Stimulated activated CD4-positive, alpha-beta T cell treated with anti-CD3 and anti-CD28 coated beads, Interleukin-12 subunit alpha, Interleukin-12 subunit beta, amount 100 ng/mL, for 4 hours (primary cell): ENCODE measurements around the gene IMPA2.
"Not testable (repeated sequence)": the region's sequence is repeated elsewhere in the genome, so short reads cannot be mapped to it uniquely, and the experiment has no call there.

Source experiments
- DNase-seq: peaks from one replicate; pipeline ENCODE4 v3.0.0-alpha.2; 2020

The IMPA2 gene

GRCh38 chr18:11981192-11981542 is at the start of gene IMPA2:
Gene IMPA2 (plus strand): TSS chr18:11981507. CDS start chr18:11981670, 163 bp downstream.
- DNase-seq = peak; percentile 94

- no peak for DNase-seq
Measured at GRCh38 chr18:11932393-11932792, 48.9 kb upstream of the IMPA2 start.

- peak; percentile 75 for DNase-seq
Measured at GRCh38 chr18:11937874-11938478, 43.3 kb upstream of the IMPA2 start.

- DNase-seq = no peak
Measured at GRCh38 chr18:11940956-11941355, 40.4 kb upstream of the IMPA2 start.

- no peak for DNase-seq
Measured at GRCh38 chr18:11943551-11943950, 37.8 kb upstream of the IMPA2 start.

GRCh38 chr18:11944252-11944651 is 37.1 kb upstream of the IMPA2 start:
- no peak for DNase-seq

GRCh38 chr18:11944786-11945185 is 36.5 kb upstream of the IMPA2 start:
- DNase-seq = no peak

GRCh38 chr18:11945834-11946659 is 35.3 kb upstream of the IMPA2 start:
- not testable (repeated sequence) for DNase-seq

- DNase-seq = peak; percentile 2
Measured at GRCh38 chr18:11946756-11947155, 34.6 kb upstream of the IMPA2 start.

GRCh38 chr18:11947214-11948191 is 33.8 kb upstream of the IMPA2 start:
- DNase-seq = peak; percentile 57

GRCh38 chr18:11948852-11949523 is 32.3 kb upstream of the IMPA2 start:
- DNase-seq = no peak

GRCh38 chr18:11950824-11951223 is 30.5 kb upstream of the IMPA2 start:
- DNase-seq = no peak

- DNase-seq = no peak
Measured at GRCh38 chr18:11951390-11951851, 29.9 kb upstream of the IMPA2 start.

GRCh38 chr18:11953113-11953512 is 28.2 kb upstream of the IMPA2 start:
- DNase-seq = no peak

- no peak for DNase-seq
Measured at GRCh38 chr18:11955239-11956029, 25.9 kb upstream of the IMPA2 start.

- DNase-seq = no peak
Measured at GRCh38 chr18:11956371-11957308, 24.7 kb upstream of the IMPA2 start.

- no peak for DNase-seq
Measured at GRCh38 chr18:11957636-11958035, 23.7 kb upstream of the IMPA2 start.

- not testable (repeated sequence) for DNase-seq
Measured at GRCh38 chr18:11959651-11960050, 21.7 kb upstream of the IMPA2 start.

- no peak for DNase-seq
Measured at GRCh38 chr18:11960743-11961380, 20.4 kb upstream of the IMPA2 start.

GRCh38 chr18:11962597-11962996 is 18.7 kb upstream of the IMPA2 start:
- DNase-seq = no peak
